HuH-7 (cell line): ENCODE results near the gene MTCP1.

Source experiments
- DNase-seq: peaks from one replicate; pipeline ENCODE4 v3.0.0; 2011; ENCODE audit warnings: low spot score

The MTCP1 gene

GRCh38 chrX:155070975-155071693 lies at the start of gene MTCP1, which contains the start of the genes BRCC3 and CMC4:
MTCP1 (minus strand) TSS chrX:155071136; CDS start chrX:155066010, 5,126 bp downstream.
BRCC3 (plus strand) TSS chrX:155071508; CDS start chrX:155071528, 20 bp downstream.
CMC4 (minus strand) TSS chrX:155071136; CDS start chrX:155064023, 7,113 bp downstream.
- peak; percentile 77 for DNase-seq

DNA sequence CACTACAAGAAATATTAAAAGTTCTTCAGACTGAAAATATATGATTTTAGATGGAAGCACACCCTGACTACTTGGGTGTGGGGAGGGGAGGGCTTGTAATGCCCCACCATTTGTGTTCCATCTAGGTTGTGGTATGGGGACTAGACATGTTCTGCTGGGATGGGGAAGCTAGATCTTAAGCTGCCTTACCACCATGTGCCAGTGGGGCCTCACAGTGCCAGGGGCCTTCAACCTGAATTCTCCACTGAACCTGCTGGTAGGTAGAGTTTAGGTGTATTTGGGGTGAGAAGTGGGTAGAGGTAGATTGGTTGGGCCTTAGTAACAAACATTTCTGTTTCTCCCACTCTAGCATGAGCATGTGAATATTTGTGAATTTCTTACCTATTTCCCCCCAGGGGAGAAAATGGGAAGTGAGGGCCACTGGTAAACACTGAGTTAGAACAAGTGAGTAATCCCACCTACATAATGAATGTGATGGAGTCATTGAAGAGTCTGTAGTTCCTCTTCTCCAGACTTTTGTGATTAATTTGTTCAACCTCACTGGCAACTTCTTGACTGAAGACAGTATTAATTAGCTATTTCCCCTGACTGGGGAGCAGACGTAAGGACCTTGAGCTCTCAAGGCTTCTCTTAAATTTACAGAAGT lies 44.4 kb upstream of the MTCP1 start:
- no peak for DNase-seq

- DNase-seq: no peak
Measured at GRCh38 chrX:155113097-155113496, 42.2 kb upstream of the MTCP1 start.

DNA sequence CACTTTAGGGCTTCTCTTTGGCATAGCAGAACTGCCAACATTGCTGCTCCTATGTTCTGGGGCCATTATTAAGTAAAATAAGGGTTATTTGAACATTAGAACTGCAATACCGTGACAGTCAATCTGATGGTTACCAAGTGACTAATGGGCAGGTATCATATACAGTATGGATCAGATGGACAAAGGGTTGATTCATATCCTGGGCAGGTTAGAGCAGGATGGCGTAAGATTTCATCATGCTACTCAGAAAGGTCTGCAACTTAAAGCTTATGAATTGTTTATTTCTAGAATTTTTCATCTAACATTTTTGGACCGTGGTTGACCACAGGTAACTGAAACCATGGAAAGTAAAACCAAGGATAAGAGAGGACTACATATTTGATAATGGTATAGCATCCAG lies 41.2 kb upstream of the MTCP1 start:
- no peak for DNase-seq

- DNase-seq: no peak
Measured at GRCh38 chrX:155108427-155108826, 37.5 kb upstream of the MTCP1 start.

- no peak for DNase-seq
Measured at GRCh38 chrX:155105919-155106318, 35.0 kb upstream of the MTCP1 start.

- peak; percentile 8 for DNase-seq
Measured at GRCh38 chrX:155094468-155095061, 23.6 kb upstream of the MTCP1 start.

DNA sequence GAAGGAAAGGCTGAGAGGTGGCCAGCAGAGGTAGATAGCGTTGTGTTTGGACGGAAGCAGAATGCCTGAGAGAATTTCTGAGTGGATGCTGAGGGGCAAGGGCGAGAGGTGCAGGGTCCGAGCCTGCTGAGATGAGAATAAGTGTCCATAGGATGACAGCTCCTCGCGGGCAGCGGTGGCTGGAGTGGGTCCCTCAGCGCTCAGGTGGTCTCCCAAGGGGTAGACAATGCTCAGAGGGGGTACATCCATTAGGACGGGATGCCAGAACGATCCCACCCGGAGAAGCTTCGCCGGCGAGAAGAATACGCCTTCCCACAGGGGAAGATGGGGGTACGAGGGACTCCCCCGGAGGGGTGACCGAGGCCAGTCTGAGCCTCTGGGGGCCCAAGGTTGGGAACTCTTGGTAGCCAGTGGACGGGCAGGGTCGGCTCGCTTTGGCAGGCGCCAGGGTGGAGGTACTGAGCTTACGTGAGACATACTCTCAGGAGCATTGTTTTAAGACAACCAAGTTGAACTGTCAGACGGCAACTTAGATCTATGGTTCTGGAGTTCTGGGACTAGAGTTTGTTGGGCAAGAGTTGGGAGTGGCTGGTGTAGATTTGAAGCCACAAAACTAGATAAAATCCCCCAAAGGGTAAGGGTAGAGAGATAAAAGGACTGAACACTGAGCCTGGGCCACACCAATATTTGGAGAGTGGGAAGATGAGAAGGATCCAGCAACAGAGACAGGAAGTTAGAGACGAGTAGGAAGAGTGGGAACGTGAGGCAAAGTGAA lies 16.2 kb upstream of the MTCP1 start:
- no peak for DNase-seq

DNA sequence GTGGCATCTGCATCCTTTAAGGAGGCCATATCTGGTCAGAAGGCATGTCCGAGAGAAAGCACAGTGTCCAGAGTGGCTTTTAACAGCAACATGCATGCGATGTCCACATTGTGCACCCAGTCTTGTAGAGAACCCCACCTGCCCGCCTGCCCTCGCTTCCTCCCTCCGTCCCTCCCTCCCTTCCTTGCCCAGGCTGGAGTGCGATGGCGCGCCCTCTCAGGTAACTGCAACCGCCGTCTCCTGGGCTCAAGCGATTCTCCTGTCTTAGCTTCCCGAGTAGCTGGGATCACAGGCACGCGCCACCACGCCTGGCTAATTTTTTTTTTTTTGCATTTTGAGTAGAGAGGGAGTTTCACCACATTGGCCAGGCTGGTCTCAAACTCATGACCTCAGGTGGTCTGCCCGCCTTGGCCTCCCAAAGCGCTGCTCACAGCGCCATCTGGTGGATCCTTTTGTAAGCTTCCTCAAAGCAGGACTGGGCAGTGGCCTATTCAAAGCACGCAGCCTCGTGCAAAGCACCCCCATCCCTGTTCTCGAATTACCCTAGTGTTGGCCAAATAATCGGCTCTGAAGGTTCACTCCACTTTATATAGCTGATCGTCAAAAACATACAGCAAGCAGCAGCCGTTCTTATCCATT lies 15.4 kb upstream of the MTCP1 start:
- DNase-seq: no peak

GRCh38 chrX:155071694-155072280 lies 851 bp upstream of the MTCP1 start:
- no peak for DNase-seq

GRCh38 chrX:155070663-155070974 lies 317 bp downstream of the MTCP1 start:
- no peak for DNase-seq

DNA sequence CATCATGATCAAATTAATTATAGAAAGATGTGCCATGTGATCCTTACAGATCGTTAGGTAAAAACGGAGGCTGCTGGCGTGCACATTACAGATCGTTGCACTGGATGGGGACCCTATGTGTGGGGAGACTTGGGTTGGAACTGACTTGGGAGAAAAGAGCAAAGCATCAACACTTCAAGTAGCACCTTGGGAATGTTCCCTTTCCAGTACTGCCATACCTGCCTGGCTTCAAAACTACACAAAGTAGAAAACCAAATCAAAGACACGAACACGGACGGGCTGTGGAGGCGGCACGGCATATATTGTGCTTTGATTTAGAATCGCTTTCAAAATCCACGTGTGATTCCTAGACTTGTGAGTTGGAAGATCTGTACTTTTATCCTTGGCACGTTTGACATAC lies 898 bp downstream of the MTCP1 start:
- no peak for DNase-seq

DNA sequence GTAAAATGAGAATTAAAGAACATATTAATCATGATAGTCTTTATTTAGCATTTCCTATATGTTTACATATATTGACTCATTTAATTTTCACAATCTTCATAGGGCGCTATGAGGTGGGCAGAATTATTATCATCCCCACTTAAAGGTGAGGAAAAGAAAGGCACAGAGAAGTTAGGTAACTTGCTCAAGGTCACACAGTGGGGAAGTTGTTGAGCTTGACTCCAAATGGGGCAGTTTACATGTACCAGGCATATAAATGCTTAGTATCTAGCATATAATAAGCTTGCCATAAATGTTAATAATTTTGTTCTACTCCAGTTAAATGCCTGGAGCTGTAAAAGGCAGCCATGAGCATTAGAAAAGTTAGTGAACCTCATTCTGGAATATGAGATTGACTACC lies 1.5 kb downstream of the MTCP1 start:
- no peak for DNase-seq

DNA sequence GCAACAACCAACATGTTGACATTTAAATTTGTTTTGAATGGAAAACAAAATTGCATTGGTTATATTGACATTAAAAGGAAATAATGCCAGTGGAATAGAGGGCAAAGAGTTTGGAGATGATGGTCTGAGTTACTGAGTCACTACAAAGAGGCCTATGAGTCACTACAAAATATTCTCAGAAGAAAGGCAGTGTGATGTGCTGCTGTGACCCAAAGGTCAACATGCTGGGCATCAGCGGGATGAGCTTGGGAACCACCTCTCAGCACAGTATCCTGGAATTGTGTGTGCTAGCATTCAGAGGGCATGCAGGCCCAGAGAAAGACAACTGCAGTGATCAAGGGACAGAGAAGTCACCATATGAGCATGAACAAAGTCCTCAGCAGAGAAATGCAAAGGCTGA lies 2.8 kb downstream of the MTCP1 start:
- no peak for DNase-seq

- DNase-seq: no peak
Measured at GRCh38 chrX:155065035-155065734, 5.8 kb downstream of the MTCP1 start.

DNA sequence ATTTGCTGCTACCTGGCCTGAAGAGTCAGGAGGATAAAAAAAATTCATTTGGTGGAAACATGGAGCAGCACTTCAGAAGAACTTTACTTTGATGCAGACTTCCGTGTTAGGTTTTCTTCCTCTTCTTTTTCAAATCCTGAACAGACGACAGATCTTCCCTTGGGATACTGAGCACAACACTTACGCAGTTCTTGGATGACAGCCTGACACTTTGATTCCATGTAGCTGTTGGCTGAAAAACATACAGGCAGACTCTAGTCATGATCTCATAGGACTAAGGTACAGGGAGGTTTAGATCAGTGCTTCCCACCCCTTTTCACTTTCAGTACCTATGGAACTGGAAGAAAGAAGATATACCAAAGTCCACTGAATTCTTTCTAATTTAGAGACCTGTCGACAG lies 9.2 kb downstream of the MTCP1 start:
- no peak for DNase-seq

DNA sequence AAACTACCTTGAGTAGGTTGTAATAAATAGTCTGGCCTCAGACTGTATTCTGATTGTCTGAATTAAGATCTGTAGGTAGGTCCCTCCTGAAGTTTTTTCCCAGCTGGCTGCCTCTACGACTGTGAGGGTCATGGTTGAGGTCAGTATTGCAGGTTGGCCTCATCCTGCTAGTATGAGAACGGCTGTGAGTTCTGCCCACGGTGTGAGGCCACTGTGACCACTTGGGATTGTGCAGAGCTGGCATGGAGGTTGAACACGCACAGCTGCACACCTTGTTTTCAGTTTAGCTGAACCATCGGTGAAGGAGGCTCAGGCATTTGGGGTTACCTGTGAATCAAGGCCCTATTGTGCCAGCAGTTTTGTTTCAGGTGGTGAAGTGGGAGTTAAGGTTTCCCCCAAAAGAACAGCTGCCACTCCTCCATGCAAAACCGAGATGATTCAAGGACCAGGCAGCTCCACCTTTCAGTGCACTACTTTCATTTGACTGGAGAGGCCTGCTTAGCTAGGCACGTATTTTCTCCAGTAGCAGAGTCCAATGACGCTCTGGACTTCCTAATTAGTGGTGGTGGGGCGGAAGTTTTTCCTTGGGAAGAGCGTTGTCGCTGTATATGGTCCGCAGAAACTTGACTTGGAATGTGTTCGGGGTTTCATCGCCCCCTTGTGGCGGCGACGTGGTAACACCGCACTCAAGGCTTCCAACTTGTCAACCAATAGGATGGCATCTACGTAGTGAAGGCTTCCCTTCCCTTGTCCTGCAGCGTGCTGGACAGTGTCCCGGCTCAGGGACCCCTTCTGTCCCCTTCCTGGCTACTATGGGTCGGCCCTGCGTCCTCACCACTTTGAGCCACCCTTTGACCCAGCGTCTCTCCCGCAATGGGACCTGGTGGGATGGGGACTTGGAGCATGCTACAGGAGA lies 13.8 kb downstream of the MTCP1 start:
- peak; percentile 37 for DNase-seq

GRCh38 chrX:155056471-155056870 lies 14.5 kb downstream of the MTCP1 start:
- no peak for DNase-seq

GRCh38 chrX:155055494-155055893 lies 15.4 kb downstream of the MTCP1 start:
- DNase-seq: no peak

DNA sequence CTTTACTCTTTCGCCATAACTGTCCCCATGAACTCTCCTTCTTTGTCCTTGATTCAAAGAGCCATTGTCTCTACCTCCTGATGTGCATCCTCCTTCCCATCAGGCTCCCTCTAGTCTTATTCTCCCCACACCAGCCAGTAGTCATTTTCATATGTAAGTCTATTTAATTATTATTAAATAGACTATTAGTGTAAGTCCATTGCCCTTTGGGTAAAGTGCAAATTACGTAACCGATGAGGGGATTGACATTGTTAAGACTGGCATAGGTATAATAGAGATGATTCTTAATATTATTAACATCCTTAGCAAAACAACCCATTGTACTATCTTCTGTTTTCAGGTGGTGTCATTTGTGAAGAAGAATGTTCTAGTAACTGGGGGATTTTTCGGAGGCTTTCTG lies 16.7 kb downstream of the MTCP1 start:
- no peak for DNase-seq
